GM11168 (cell line): ENCODE results near the gene BTBD17.

ENCODE experiments used
- in situ Hi-C: fragments of 300-500 bp; cut with MboI; formaldehyde crosslinking; loops from one replicate; pipeline ENCODE4 v1.12.0; 2022; ENCODE audit warnings: low sequenced_read_pairs; ENCODE audit not compliant: unreplicated experiment

BTBD17 gene

DNA sequence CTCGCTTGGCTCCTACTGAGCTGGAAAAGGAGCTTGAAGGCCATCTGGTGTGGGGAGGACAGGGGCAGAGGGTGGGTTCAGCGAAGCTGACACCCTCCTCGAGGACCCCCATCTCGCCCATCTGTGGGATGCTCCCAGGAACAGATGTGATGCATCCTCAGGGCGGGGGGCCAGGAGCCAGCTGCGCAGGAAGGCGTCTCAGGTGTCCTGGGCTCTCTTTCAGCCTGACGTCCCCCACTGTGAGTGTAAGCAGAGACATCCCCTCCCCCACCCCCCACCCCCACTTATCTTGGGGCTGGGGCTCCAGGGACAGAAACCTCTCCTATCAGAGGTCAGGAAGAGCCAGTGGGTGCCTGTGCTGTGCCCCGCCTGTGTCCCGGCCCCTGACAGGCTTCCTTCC, 19.4 kb downstream of the BTBD17 start:
- in situ Hi-C loops, result no loop called here

- in situ Hi-C loops, result no loop called here
These were observed 21.1 kb downstream of the BTBD17 start for GRCh38 chr17:74340470-74341023.

- in situ Hi-C loops, result no loop called here
These were observed 22.0 kb downstream of the BTBD17 start for GRCh38 chr17:74339537-74340195.

DNA sequence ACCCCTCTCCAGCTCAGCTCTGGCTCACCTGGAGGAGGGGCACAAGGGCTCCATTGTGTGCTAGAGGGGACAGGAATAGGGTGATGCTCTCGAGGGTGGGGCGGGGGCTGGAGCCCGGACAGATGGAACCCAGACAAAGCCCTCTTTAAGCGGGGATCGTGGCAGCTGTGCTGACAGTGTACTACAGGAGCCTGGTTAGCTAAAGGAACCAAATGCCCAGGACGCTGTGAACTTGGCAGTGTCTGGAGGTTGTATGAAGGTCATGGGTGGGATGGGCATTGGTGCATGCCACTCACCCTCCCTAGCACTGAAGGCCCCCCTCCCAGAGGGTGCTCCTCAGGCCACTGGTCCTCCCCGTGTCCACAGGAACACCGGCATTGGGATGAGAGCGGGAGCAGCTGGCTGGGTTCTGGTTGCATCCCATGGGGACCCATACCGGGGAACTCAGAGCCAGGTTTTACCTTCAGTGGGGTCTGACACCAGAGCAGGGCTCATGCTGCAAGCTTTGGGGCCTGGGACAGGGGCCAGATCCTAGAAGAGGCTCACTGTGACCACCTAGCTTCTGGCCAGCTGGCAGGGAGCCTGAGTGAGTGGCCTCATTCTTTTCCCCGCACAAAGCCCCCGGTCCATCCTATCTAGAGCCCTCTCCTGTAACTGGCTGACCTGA, 23.7 kb downstream of the BTBD17 start:
- in situ Hi-C loops, result no loop called here

DNA sequence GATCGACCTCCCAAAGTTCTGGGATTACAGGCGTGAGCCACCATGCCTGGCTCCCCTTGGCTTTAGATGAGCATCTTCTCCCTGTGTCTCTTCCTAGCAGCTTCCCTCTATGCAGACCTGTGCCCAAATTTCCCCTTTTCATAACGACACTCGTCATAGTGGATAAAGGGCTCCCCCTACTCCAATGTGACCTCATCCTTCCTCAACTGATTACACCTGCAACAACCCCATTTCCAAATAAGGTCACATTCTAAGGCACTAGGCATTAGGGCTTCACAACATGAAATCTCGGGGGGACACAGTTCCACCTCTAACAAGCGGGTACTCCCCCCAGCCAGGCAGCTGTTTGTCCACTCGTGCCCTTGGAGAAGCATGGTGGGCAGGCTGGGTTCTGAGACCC, 25.4 kb downstream of the BTBD17 start:
- in situ Hi-C loops, result no loop called here

GRCh38 chr17:74335529-74336062, 26.1 kb downstream of the BTBD17 start:
- in situ Hi-C loops, result no loop called here

GRCh38 chr17:74334393-74335039, 27.2 kb downstream of the BTBD17 start:
- in situ Hi-C loops, result no loop called here

- in situ Hi-C loops, result no loop called here
These were observed 28.8 kb downstream of the BTBD17 start for GRCh38 chr17:74332763-74333283.

- in situ Hi-C loops, result no loop called here
These were observed 29.5 kb downstream of the BTBD17 start for GRCh38 chr17:74332017-74332650.

- in situ Hi-C loops, result no loop called here
These were observed 31.2 kb downstream of the BTBD17 start for GRCh38 chr17:74330446-74330845.

GRCh38 chr17:74329378-74329777, 32.3 kb downstream of the BTBD17 start:
- in situ Hi-C loops, result no loop called here

- in situ Hi-C loops, result no loop called here
These were observed 33.2 kb downstream of the BTBD17 start for GRCh38 chr17:74328487-74328886.

DNA sequence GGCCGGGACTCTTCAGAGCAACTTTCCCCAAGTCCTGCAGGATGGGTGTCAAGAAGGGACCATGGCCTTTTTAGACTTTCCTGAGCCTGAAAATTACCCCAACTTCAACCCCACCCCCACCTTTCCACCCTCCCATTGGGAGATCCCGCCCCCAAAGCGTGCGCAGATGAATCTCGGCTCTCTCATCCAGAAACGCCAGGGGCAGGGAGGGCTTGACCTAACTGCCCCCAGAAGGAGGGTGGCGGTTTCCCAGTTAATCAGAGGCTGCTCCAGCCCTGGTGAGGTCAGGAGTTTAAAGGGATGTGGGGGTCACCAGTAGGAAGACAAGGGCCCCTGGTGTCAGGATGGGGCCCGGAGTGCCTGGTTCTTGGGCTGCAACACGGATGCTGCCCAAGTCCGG, 35.2 kb downstream of the BTBD17 start:
- in situ Hi-C loops, result no loop called here

DNA sequence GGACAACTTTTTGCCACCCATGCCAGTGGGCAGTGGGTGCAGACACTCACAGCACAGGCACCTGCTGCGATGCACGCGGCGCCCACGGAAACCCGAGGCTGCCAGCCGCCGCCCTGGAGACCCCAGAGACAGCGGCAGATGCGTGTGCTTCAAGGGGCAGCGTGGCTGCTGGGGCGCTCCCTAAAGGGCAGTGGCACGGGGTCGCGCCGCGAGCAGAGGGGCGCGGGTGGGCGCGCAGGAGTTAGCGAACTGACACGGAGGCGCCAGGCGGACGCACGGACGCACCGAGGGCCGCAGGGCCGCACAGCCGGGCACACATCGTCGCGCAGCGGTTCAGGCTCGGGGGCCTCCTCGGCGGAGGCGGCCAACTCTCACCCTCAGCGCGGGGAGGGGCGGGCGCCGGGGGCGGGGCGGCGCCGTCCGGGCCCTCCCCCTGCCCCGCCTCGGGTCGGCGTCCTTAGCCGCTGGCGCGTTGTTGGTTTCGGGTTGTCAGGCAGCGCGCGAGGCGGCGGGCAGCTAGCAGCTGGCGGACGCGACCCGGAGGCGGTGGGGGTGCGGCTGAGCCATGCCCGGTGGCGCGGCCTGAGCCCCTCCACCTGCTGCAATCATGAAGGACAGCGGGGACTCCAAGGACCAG, 35.8 kb downstream of the BTBD17 start, which contains the start of gene KIF19:
Gene KIF19 (plus strand): TSS at position 484 of the 637 bp plus-strand sequence. CDS start 124 bp downstream, at position 608.
- in situ Hi-C loops, result no loop called here

DNA sequence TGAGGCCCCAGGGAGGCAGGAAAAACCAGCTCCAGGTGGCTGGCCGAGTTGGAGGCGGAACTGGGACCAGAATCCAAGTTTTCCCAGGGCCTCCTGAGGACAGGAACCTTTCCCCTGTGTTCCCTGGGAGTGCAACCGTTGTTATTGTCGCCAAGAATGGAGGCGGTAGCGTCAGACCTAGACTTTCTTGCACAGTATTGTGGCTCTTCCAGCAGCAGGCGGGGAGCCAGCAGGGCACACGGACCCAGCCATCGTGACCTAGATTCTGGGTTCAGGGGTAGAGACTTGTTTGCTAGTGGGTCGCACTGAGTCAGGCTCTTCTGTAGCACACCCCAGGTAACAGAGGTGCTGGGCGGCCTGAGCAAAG, 36.3 kb downstream of the BTBD17 start:
- in situ Hi-C loops, result no loop called here

DNA sequence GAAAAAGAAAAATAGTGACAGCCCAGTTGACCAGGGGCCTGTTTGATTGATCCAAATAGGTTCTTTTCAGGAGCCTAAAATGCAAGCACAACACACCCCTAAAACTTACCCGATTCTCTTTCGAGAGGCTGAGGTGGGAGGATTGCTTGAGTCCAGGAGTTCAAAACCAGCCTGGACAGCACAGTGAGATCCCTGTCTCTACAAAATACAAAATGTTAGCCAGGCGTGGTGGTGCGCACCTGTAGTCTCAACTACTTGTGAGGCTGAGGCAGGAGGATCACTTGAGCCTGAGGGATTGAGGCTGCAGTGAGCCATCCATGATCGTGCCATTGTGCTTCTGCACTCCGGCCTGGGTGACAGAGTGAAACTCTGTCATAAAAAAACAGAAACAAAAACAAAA, 37.1 kb downstream of the BTBD17 start:
- in situ Hi-C loops, result no loop called here

GRCh38 chr17:74318391-74318790, 43.3 kb downstream of the BTBD17 start:
- in situ Hi-C loops, result no loop called here

- in situ Hi-C loops, result no loop called here
These were observed 44.6 kb downstream of the BTBD17 start for GRCh38 chr17:74317071-74317470.

DNA sequence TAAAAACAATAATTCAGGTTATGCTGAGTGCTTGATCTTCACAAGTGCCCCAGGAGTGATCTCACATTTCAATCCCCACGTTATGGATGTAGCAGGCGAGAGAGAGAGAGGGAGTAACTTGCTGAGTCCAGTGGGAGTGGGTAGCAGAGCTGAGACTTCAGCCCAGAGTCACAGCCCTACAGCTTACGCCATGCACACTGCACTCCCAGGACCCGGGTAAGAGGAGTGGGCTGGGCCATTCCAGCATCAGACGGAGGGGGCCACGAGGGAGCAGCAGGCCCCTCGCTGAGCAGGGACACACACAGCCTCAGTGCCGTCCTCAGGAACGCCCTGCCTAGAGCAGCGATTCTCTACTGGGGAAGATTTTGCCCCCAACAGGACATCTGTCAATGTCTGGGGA, 45.4 kb downstream of the BTBD17 start:
- in situ Hi-C loops, result no loop called here

DNA sequence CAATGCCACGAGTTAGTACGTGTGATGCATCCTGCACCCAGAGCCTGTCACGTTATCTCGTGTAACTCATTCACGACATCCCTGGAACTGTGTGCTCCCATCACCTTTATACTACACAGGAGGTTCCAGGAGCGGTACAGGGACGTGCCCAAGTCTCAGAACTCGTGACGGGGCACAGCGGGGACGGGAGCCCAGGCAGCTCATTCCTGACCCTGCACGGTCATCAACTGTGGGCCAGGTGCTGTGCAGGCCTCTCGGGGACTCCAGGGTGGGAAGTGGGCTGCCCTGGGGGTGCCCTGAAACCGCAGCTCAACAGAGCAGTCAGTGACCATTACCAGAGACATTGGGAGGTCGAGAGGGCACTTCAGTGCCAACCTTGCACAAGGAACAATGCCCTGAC, 46.8 kb downstream of the BTBD17 start:
- in situ Hi-C loops, result no loop called here
